ENCODE measurements around the gene MRPS7. TPM values are rescaled to one million over a fixed set of nuclear protein-coding genes. Genes with fewer than 3 reads are reported as not detected.
A peak's percentile ranks its signal among the peaks of the same experiment; 100 is the strongest.
"Not testable (repeated sequence)": the region's sequence is repeated elsewhere in the genome, so short reads cannot be mapped to it uniquely, and the experiment has no call there.

MRPS7 gene
- total RNA-seq, 2 donors from 2014 or later: 29.0 to 33.2 TPM

GRCh38 chr17:75289832-75290337 is 28.2 kb downstream of the MRPS7 start:
- DNase-seq (ENCODE audit: low spot score) (no peak), ATAC-seq (ENCODE audit: insufficient number of reproducible peaks, low FRiP score, low read depth) (peak; percentile 7)
- Histone ChIP-seq H3K27me3 (replicated peaks; ENCODE audit: insufficient read depth) (no peaks in the 10 kb centered on the region), H3K4me1 (ENCODE audit: control insufficient read depth in 1 of 2, low read depth in 2 of 2) (peaks cover 0 to 6% of the 10 kb centered on the region in 2 donors), H3K27ac (peak overlapping the region; percentile 92), H3K4me3 (peak overlapping the region; percentile 82), H3K9me3 (no peaks in the 10 kb centered on the region), H3K36me3 (peaks cover 4% of the 10 kb centered on the region)
- no peak for TF ChIP-seq CTCF (IDR thresholded peaks at IDR 0.05)

- not testable (repeated sequence) for H3K36me3 ChIP-seq; H3K27ac ChIP-seq; DNase-seq (ENCODE audit: low spot score); H3K4me3 ChIP-seq; H3K27me3 ChIP-seq (replicated peaks; ENCODE audit: insufficient read depth); H3K9me3 ChIP-seq; ATAC-seq (ENCODE audit: insufficient number of reproducible peaks, low FRiP score, low read depth); H3K4me1 ChIP-seq (ENCODE audit: control insufficient read depth in 1 of 2, low read depth in 2 of 2)
Observed at GRCh38 chr17:75292810-75293448, 31.2 kb downstream of the MRPS7 start.

- TF ChIP-seq CTCF (IDR thresholded peaks at IDR 0.05): no peak
Observed at GRCh38 chr17:75295201-75296158, 33.8 kb downstream of the MRPS7 start.

GRCh38 chr17:75300280-75300679 is 38.6 kb downstream of the MRPS7 start:
- no peaks in the 10 kb centered on the region for H3K4me1 ChIP-seq (ENCODE audit: control insufficient read depth in 1 of 2, low read depth in 2 of 2)
- H3K27ac ChIP-seq: no peak overlapping the region
- no peaks in the 10 kb centered on the region for H3K27me3 ChIP-seq (replicated peaks; ENCODE audit: insufficient read depth)
- H3K36me3 ChIP-seq: no peaks in the 10 kb centered on the region
- DNase-seq (ENCODE audit: low spot score): no peak
- ATAC-seq (ENCODE audit: insufficient number of reproducible peaks, low FRiP score, low read depth): no peak
- no peak for TF ChIP-seq CTCF (IDR thresholded peaks at IDR 0.05)
- H3K4me3 ChIP-seq: no peak overlapping the region
- no peaks in the 10 kb centered on the region for H3K9me3 ChIP-seq

More at GRCh38 chr17:75295201-75296158, 33.8 kb downstream of the MRPS7 start:
- H3K9me3 ChIP-seq: no peaks in the 10 kb centered on the region
- DNase-seq (ENCODE audit: low spot score): no peak
- no peaks in the 10 kb centered on the region for H3K27me3 ChIP-seq (replicated peaks; ENCODE audit: insufficient read depth)
- H3K4me1 ChIP-seq (ENCODE audit: control insufficient read depth in 1 of 2, low read depth in 2 of 2): no peaks in the 10 kb centered on the region
- H3K27ac ChIP-seq: peak overlapping the region; percentile 13 to 53
- H3K4me3 ChIP-seq: no peak overlapping the region
- ATAC-seq (ENCODE audit: insufficient number of reproducible peaks, low FRiP score, low read depth): no peak
- no peaks in the 10 kb centered on the region for H3K36me3 ChIP-seq

GRCh38 chr17:75301049-75301448 is 39.4 kb downstream of the MRPS7 start:
- TF ChIP-seq CTCF (IDR thresholded peaks at IDR 0.05): no peak
- Histone ChIP-seq H3K27ac (no peak overlapping the region), H3K36me3 (no peaks in the 10 kb centered on the region), H3K4me3 (no peak overlapping the region), H3K9me3 (no peaks in the 10 kb centered on the region), H3K27me3 (replicated peaks; ENCODE audit: insufficient read depth) (no peaks in the 10 kb centered on the region), H3K4me1 (ENCODE audit: control insufficient read depth in 1 of 2, low read depth in 2 of 2) (no peaks in the 10 kb centered on the region)
- ATAC-seq (ENCODE audit: insufficient number of reproducible peaks, low FRiP score, low read depth) (no peak), DNase-seq (ENCODE audit: low spot score) (no peak)

Measured in thoracic aorta (tissue), 2 donors.